A172 (cell line): ENCODE results near the gene ZNF268. TPM values are rescaled to one million over a fixed set of nuclear protein-coding genes. Genes with fewer than 3 reads are reported as not detected.
"Not testable (repeated sequence)": the region's sequence is repeated elsewhere in the genome, so short reads cannot be mapped to it uniquely, and the experiment has no call there.

Experiments used
- DNase-seq: peaks from one replicate; pipeline ENCODE4 v3.0.0-alpha.2; 2015; ENCODE audit warnings: low spot score
- total RNA-seq: library from RNA; depleted of rRNA; stranded (reverse); fragments of >200 nt; shearing (Covaris generic); gene quantifications from 2 replicates; pipeline ENCODE4 v1.2.3, GENCODE V29; 2014; rRNA removed

Gene ZNF268
- total RNA-seq, 1 experiment from 2014 or later: 17.5 TPM

- no peak for DNase-seq
These were observed 46.1 kb downstream of the ZNF268 start for GRCh38 chr12:133227281-133227852.

- no peak for DNase-seq
These were observed 49.7 kb downstream of the ZNF268 start for GRCh38 chr12:133231001-133231400.

GRCh38 chr12:133233006-133233405, 51.7 kb downstream of the ZNF268 start:
- no peak for DNase-seq

GRCh38 chr12:133233993-133234564, 52.8 kb downstream of the ZNF268 start:
- DNase-seq: no peak

GRCh38 chr12:133234971-133235370, 53.7 kb downstream of the ZNF268 start:
- DNase-seq: no peak

- DNase-seq: no peak
These were observed 54.3 kb downstream of the ZNF268 start, which contains the start of gene ANHX for GRCh38 chr12:133235401-133236112. Gene ANHX (minus strand): TSS chr12:133235877. CDS start chr12:133234356, 1,521 bp downstream.

- no peak for DNase-seq
These were observed 54.8 kb downstream of the ZNF268 start for GRCh38 chr12:133236144-133236543.

GRCh38 chr12:133236556-133236955, 55.3 kb downstream of the ZNF268 start:
- DNase-seq: no peak

- DNase-seq: no peak
These were observed 70.4 kb downstream of the ZNF268 start for GRCh38 chr12:133251732-133252131.

GRCh38 chr12:133255833-133256232, 74.5 kb downstream of the ZNF268 start:
- DNase-seq: not testable (repeated sequence)

- DNase-seq: no peak
These were observed 75.0 kb downstream of the ZNF268 start for GRCh38 chr12:133256321-133256720.

- no peak for DNase-seq
These were observed 82.9 kb downstream of the ZNF268 start for GRCh38 chr12:133264173-133264572.

Other genes starting within 250 kb of the ZNF268 start
- gene ZNF605, start 225.2 kb upstream of the ZNF268 start, total RNA-seq: 2.9 and 4.0 TPM in 2 replicates
- 6.4 and 9.0 TPM in 2 replicates for gene ZNF26, start 195.1 kb upstream of the ZNF268 start, total RNA-seq
- gene ZNF84, start 144.0 kb upstream of the ZNF268 start, total RNA-seq: 27.2 and 29.3 TPM in 2 replicates
- gene ZNF140, start 100.6 kb upstream of the ZNF268 start, total RNA-seq: 12.8 and 19.0 TPM in 2 replicates
- gene ZNF891, start 51.2 kb upstream of the ZNF268 start, total RNA-seq: 0.86 and 1.1 TPM in 2 replicates
- gene ZNF10, start 50.9 kb upstream of the ZNF268 start, total RNA-seq: 4.6 and 6.3 TPM in 2 replicates
- gene ANHX, start 54.4 kb downstream of the ZNF268 start, total RNA-seq: not detected in 2 replicates